ENCODE data around the gene PDIA2. TPM values are rescaled to one million over a fixed set of nuclear protein-coding genes. Genes with fewer than 3 reads are reported as not detected.

PDIA2 gene
- total RNA-seq, 1 experiment from 2014 or later: not detected

- Histone ChIP-seq H3K27me3 (ENCODE audit: insufficient read depth, low read depth) (no peaks in the 10 kb centered on the region), H3K79me2 (ENCODE audit: low read depth) (no peaks in the 10 kb centered on the region), H3F3A (ENCODE audit: insufficient read depth, low read depth) (peaks cover 5% of the 10 kb centered on the region; the same call in 1 of the 2 replicates), H4K20me1 (ENCODE audit: insufficient read depth) (no peaks in the 10 kb centered on the region; the same call in 1 of the 2 replicates), H3K36me3 (ENCODE audit: low read depth) (no peaks in the 10 kb centered on the region), H3K4me3 (no peak overlapping the region), H3K9me2 (ENCODE audit: insufficient read depth) (no peaks in the 10 kb centered on the region), H3K4me1 (replicated peaks; ENCODE audit: insufficient read depth) (no peaks in the 10 kb centered on the region), H3K4me2 (no peak overlapping the region), H3K27ac (no peak overlapping the region), H2AFZ (no peak overlapping the region), H3K9me3 (ENCODE audit: insufficient read depth, low read depth) (no peaks in the 10 kb centered on the region)
- DNase-seq: no peak
- CTCF ChIA-PET: no interaction called here
- intact Hi-C loops (cut with micrococcal nuclease; ENCODE audit: unreplicated experiment): no loop called here
- BruUV-seq (replicated peaks): no TSS peak
- TF ChIP-seq EZH2 (IDR thresholded peaks at IDR 0.05; ENCODE audit: low read depth): no peak
- TF ChIP-seq CTCF (conservative IDR thresholded peaks at IDR 0.05): no peak
- POLR2A ChIA-PET (ENCODE audit: unreplicated experiment): no interaction called here
These were observed 5.3 kb downstream of the PDIA2 start for GRCh38 chr16:287981-288920.

- Histone ChIP-seq H3K9me3 (ENCODE audit: insufficient read depth, low read depth) (no peaks in the 10 kb centered on the region), H3K4me2 (no peak overlapping the region), H3K4me3 (no peak overlapping the region), H3K27me3 (ENCODE audit: insufficient read depth, low read depth) (no peaks in the 10 kb centered on the region), H2AFZ (no peak overlapping the region), H3K36me3 (ENCODE audit: low read depth) (no peaks in the 10 kb centered on the region), H3K79me2 (ENCODE audit: low read depth) (no peaks in the 10 kb centered on the region), H4K20me1 (ENCODE audit: insufficient read depth) (no peaks in the 10 kb centered on the region; the same call in 1 of the 2 replicates), H3K4me1 (replicated peaks; ENCODE audit: insufficient read depth) (no peaks in the 10 kb centered on the region), H3F3A (ENCODE audit: insufficient read depth, low read depth) (peaks cover 5% of the 10 kb centered on the region; the same call in 1 of the 2 replicates), H3K9me2 (ENCODE audit: insufficient read depth) (no peaks in the 10 kb centered on the region), H3K27ac (no peak overlapping the region)
- BruUV-seq (replicated peaks): no TSS peak
- DNase-seq: no peak
- POLR2A ChIA-PET (ENCODE audit: unreplicated experiment): no interaction called here
- TF ChIP-seq CTCF (conservative IDR thresholded peaks at IDR 0.05) (no peak), EZH2 (IDR thresholded peaks at IDR 0.05; ENCODE audit: low read depth) (no peak)
- CTCF ChIA-PET: no interaction called here
- intact Hi-C loops (cut with micrococcal nuclease; ENCODE audit: unreplicated experiment): no loop called here
These were observed 6.5 kb downstream of the PDIA2 start for GRCh38 chr16:289395-289997.

- no peak for DNase-seq
- ChIA-PET POLR2A (ENCODE audit: unreplicated experiment) (no interaction called here), CTCF (no interaction called here)
- Histone ChIP-seq H3K4me2 (no peak overlapping the region), H3K27me3 (ENCODE audit: insufficient read depth, low read depth) (no peaks in the 10 kb centered on the region), H3K79me2 (ENCODE audit: low read depth) (no peaks in the 10 kb centered on the region), H3F3A (ENCODE audit: insufficient read depth, low read depth) (peaks cover 5% of the 10 kb centered on the region; the same call in 1 of the 2 replicates), H3K36me3 (ENCODE audit: low read depth) (no peaks in the 10 kb centered on the region), H3K4me1 (replicated peaks; ENCODE audit: insufficient read depth) (no peaks in the 10 kb centered on the region), H3K9me2 (ENCODE audit: insufficient read depth) (no peaks in the 10 kb centered on the region), H4K20me1 (ENCODE audit: insufficient read depth) (no peaks in the 10 kb centered on the region; the same call in 1 of the 2 replicates), H3K27ac (no peak overlapping the region), H3K9me3 (ENCODE audit: insufficient read depth, low read depth) (no peaks in the 10 kb centered on the region), H3K4me3 (no peak overlapping the region), H2AFZ (no peak overlapping the region)
- TF ChIP-seq CTCF (conservative IDR thresholded peaks at IDR 0.05): no peak
- no peak for TF ChIP-seq EZH2 (IDR thresholded peaks at IDR 0.05; ENCODE audit: low read depth)
- no TSS peak for BruUV-seq (replicated peaks)
- intact Hi-C loops (cut with micrococcal nuclease; ENCODE audit: unreplicated experiment): no loop called here
These were observed 7.2 kb downstream of the PDIA2 start for GRCh38 chr16:290015-290680.
